ENCODE results near the gene PCDHGA7. TPM values are rescaled to one million over a fixed set of nuclear protein-coding genes. Genes with fewer than 3 reads are reported as not detected.
"Not testable (repeated sequence)": the region's sequence is repeated elsewhere in the genome, so short reads cannot be mapped to it uniquely, and the experiment has no call there.

PCDHGA7 gene
- polyA plus RNA-seq, 1 donor, result 0.69 TPM

- no CpG with 5 or more reads among the region's 61 CpGs for WGBS (ENCODE audit: insufficient coverage, low lambda C conversion rate)
- no peak for DNase-seq
- peaks cover 49% of the 10 kb centered on the region for H3K27me3 ChIP-seq (ENCODE audit: control insufficient read depth, insufficient read depth, low read length)
- H3K4me3 ChIP-seq (ENCODE audit: low read length), result no peak overlapping the region
- H3K4me1 ChIP-seq (ENCODE audit: control insufficient read depth, insufficient read depth, low read length), result no peaks in the 10 kb centered on the region
- H3K36me3 ChIP-seq (ENCODE audit: control insufficient read depth, insufficient read depth, low read length), result no peaks in the 10 kb centered on the region
- H3K9me3 ChIP-seq (ENCODE audit: control insufficient read depth, low read depth, low read length), result peaks cover 46% of the 10 kb centered on the region
- no peak overlapping the region for H3K27ac ChIP-seq (ENCODE audit: low read length)
Measured at GRCh38 chr5:141399555-141400258, 17.2 kb downstream of the PCDHGA7 start.

DNA sequence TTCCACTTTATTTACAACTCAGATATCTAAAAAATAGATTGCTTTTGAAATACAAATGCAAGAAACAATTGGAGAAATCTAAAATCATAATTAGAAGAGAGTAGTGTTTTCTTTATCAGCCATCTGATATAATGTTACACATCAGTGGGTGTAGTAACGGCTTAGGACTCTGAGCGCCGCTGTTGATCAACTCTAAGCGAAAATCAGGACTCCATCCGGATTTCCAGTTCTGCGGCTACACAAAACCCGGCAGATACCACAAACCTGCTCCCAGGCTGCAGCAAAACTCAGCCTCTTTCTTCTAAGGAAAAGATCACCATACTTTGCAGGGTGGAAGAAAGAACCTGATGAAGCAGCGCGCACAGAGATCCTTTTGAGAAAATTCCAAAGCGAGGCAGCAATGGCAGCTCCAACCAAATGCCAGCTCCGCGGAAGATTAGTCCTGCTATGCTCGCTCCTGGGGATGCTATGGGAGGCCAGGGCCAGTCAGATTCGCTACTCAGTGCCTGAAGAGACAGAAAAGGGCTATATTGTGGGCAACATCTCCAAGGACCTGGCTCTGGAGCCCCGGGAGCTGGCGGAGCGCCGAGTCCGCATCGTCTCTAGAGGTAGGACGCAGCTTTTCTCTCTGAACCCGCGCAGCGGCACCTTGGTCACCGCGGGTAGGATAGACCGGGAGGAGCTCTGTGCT lies 20.2 kb downstream of the PCDHGA7 start, which contains the start of gene PCDHGA9:
Gene PCDHGA9 (plus strand): TSS at position 226 of the 691 bp plus-strand sequence. CDS start 175 bp downstream, at position 401.
- no CpG with 5 or more reads among the region's 27 CpGs for WGBS (ENCODE audit: insufficient coverage, low lambda C conversion rate)
- no peaks in the 10 kb centered on the region for H3K36me3 ChIP-seq (ENCODE audit: control insufficient read depth, insufficient read depth, low read length)
- H3K4me1 ChIP-seq (ENCODE audit: control insufficient read depth, insufficient read depth, low read length), result no peaks in the 10 kb centered on the region
- H3K4me3 ChIP-seq (ENCODE audit: low read length), result no peak within 1 kb of the TSS
- no peak for DNase-seq
- no peak within 1 kb of the TSS for H3K27ac ChIP-seq (ENCODE audit: low read length)
- H3K9me3 ChIP-seq (ENCODE audit: control insufficient read depth, low read depth, low read length), result peaks cover 41% of the 10 kb centered on the region
- peaks cover 53% of the 10 kb centered on the region for H3K27me3 ChIP-seq (ENCODE audit: control insufficient read depth, insufficient read depth, low read length)

DNA sequence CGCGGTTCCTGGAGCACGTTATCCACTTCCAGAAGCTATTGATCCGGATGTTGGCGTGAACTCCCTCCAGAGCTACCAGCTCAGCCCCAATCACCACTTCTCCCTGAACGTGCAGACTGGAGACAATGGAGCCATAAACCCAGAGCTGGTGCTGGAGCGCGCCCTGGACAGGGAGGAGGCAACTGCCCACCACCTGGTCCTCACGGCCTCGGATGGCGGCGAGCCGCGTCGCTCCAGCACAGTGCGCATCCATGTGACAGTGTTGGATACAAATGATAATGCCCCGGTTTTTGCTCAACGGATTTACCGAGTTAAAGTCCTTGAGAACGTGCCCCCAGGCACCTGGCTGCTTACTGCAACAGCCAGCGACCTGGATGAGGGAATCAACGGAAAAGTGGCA lies 20.8 kb downstream of the PCDHGA7 start:
- Histone ChIP-seq H3K4me1 (ENCODE audit: control insufficient read depth, insufficient read depth, low read length) (no peaks in the 10 kb centered on the region), H3K36me3 (ENCODE audit: control insufficient read depth, insufficient read depth, low read length) (no peaks in the 10 kb centered on the region), H3K27ac (ENCODE audit: low read length) (no peak overlapping the region), H3K4me3 (ENCODE audit: low read length) (no peak overlapping the region), H3K9me3 (ENCODE audit: control insufficient read depth, low read depth, low read length) (peaks cover 44% of the 10 kb centered on the region), H3K27me3 (ENCODE audit: control insufficient read depth, insufficient read depth, low read length) (peaks cover 57% of the 10 kb centered on the region)
- DNase-seq, result no peak
- no CpG with 5 or more reads among the region's 22 CpGs for WGBS (ENCODE audit: insufficient coverage, low lambda C conversion rate)

- H3K9me3 ChIP-seq (ENCODE audit: control insufficient read depth, low read depth, low read length), result peaks cover 49% of the 10 kb centered on the region
- DNase-seq, result peak in 1 of 2 donors; percentile 52
- H3K4me3 ChIP-seq (ENCODE audit: low read length), result peak within 1 kb of the TSS; percentile 27
- H3K4me1 ChIP-seq (ENCODE audit: control insufficient read depth, insufficient read depth, low read length); H3K27ac ChIP-seq (ENCODE audit: low read length); H3K36me3 ChIP-seq (ENCODE audit: control insufficient read depth, insufficient read depth, low read length): not testable (repeated sequence)
- H3K27me3 ChIP-seq (ENCODE audit: control insufficient read depth, insufficient read depth, low read length), result peaks cover 65% of the 10 kb centered on the region
- 17% methylated on average over 1 of the region's 51 CpGs for WGBS (ENCODE audit: insufficient coverage, low lambda C conversion rate)
Measured at GRCh38 chr5:141407790-141408505, 25.4 kb downstream of the PCDHGA7 start, which contains the start of gene PCDHGB6. PCDHGB6 (plus strand) TSS chr5:141408021; CDS start chr5:141408203, 182 bp downstream.

DNA sequence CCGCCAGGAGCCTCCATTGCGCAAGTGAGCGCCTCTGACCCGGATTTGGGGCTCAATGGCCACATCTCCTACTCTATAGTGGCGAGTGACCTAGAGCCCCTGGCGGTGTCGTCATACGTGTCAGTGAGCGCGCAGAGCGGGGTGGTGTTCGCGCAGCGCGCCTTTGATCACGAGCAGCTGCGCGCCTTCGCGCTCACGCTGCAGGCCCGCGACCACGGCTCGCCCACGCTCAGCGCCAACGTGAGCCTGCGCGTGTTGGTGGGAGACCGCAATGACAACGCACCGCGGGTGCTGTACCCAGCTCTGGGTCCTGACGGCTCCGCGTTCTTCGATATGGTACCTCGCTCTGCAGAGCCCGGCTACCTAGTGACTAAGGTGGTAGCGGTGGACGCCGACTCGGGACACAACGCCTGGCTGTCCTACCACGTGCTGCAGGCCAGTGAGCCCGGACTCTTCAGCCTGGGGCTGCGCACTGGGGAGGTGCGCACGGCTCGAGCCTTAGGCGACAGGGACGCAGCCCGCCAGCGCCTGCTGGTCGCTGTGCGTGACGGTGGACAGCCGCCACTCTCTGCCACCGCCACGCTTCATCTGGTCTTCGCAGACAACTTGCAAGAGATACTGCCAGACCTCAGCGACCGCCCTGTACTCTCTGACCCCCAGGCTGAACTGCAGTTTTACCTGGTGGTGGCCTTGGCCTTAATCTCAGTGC lies 27.2 kb downstream of the PCDHGA7 start:
- WGBS (ENCODE audit: insufficient coverage, low lambda C conversion rate), result no CpG with 5 or more reads among the region's 64 CpGs
- Histone ChIP-seq H3K9me3 (ENCODE audit: control insufficient read depth, low read depth, low read length) (peaks cover 45% of the 10 kb centered on the region), H3K36me3 (ENCODE audit: control insufficient read depth, insufficient read depth, low read length) (no peaks in the 10 kb centered on the region), H3K27ac (ENCODE audit: low read length) (no peak overlapping the region), H3K27me3 (ENCODE audit: control insufficient read depth, insufficient read depth, low read length) (peaks cover 63% of the 10 kb centered on the region), H3K4me1 (ENCODE audit: control insufficient read depth, insufficient read depth, low read length) (no peaks in the 10 kb centered on the region), H3K4me3 (ENCODE audit: low read length) (no peak overlapping the region)
- DNase-seq, result no peak

DNA sequence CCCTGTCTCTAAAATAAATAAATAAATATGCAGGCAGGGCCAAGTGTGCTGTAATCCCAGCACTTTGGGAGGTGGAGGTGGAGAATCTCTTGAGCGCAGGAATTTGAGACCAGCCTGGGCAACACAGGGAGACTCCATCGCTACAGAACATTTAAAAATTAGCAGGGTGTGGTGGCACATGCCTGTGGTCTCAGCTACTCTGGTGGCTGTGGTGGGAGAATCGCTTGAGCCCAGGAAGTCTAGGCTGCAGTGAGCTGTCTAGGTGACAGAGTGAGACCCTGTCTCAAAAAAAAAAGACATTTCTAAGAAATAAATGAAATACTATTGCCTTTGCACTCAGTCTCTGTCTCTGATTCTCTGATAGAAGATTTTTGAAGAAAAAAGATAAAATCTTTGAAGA lies 29.0 kb downstream of the PCDHGA7 start:
- peaks cover 50% of the 10 kb centered on the region for H3K9me3 ChIP-seq (ENCODE audit: control insufficient read depth, low read depth, low read length)
- no peaks in the 10 kb centered on the region for H3K4me1 ChIP-seq (ENCODE audit: control insufficient read depth, insufficient read depth, low read length)
- H3K27me3 ChIP-seq (ENCODE audit: control insufficient read depth, insufficient read depth, low read length), result peaks cover 66% of the 10 kb centered on the region
- H3K27ac ChIP-seq (ENCODE audit: low read length), result no peak overlapping the region
- no peaks in the 10 kb centered on the region for H3K36me3 ChIP-seq (ENCODE audit: control insufficient read depth, insufficient read depth, low read length)
- 70% methylated on average over 2 of the region's 3 CpGs for WGBS (ENCODE audit: insufficient coverage, low lambda C conversion rate)
- DNase-seq, result no peak
- no peak overlapping the region for H3K4me3 ChIP-seq (ENCODE audit: low read length)

DNA sequence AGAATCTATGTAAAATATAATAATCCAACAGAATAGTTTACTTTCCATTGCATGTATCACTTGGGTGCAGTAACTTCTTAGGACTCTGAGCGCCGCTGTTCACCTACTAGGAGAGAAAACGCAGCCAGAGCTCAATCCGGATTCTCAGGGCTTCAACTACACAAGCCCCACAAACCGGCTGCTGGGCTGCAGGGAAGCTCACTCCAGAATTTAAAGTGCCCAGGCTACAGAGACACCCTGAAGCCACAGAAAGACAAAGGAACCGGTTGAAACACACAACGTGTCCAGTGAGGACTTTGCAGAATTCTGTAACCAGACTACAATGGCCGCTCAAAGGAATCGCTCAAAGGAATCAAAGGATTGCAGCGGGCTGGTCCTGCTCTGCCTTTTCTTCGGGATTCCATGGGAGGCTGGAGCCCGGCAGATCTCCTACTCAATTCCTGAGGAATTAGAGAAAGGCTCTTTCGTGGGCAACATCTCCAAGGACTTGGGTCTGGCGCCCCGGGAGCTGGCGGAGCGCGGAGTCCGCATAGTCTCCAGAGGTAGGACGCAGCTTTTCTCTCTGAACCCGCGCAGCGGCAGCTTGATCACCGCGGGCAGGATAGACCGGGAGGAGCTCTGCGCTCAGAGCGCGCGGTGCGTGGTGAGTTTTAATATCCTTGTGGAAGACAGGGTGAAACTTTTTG lies 30.5 kb downstream of the PCDHGA7 start, which contains the start of gene PCDHGA10:
Gene PCDHGA10 (plus strand): TSS at position 134 of the 686 bp plus-strand sequence. CDS start 189 bp downstream, at position 323.
- no CpG with 5 or more reads among the region's 31 CpGs for WGBS (ENCODE audit: insufficient coverage, low lambda C conversion rate)
- peak in 1 of 2 donors; percentile 69 for DNase-seq
- Histone ChIP-seq H3K27me3 (ENCODE audit: control insufficient read depth, insufficient read depth, low read length) (peaks cover 68% of the 10 kb centered on the region), H3K36me3 (ENCODE audit: control insufficient read depth, insufficient read depth, low read length) (no peaks in the 10 kb centered on the region), H3K4me3 (ENCODE audit: low read length) (peak within 1 kb of the TSS; percentile 51), H3K9me3 (ENCODE audit: control insufficient read depth, low read depth, low read length) (peaks cover 52% of the 10 kb centered on the region), H3K27ac (ENCODE audit: low read length) (no peak within 1 kb of the TSS), H3K4me1 (ENCODE audit: control insufficient read depth, insufficient read depth, low read length) (no peaks in the 10 kb centered on the region)

DNA sequence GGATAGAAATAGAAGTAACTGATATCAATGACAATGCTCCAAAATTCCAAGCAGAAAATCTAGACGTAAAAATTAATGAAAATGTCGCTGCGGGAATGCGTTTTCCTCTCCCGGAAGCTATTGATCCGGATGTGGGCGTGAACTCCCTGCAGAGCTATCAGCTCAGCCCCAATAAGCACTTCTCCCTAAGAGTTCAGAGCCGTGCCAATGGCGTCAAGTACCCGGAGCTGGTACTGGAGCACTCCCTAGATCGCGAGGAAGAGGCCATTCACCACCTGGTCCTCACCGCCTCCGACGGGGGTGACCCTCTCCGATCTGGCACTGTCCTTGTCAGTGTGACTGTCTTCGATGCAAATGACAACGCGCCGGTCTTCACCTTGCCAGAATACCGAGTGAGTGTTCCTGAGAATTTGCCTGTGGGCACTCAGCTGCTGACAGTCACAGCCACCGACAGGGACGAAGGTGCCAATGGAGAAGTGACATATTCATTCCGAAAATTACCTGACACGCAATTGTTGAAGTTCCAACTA lies 31.1 kb downstream of the PCDHGA7 start:
- no CpG with 5 or more reads among the region's 25 CpGs for WGBS (ENCODE audit: insufficient coverage, low lambda C conversion rate)
- peaks cover 52% of the 10 kb centered on the region for H3K9me3 ChIP-seq (ENCODE audit: control insufficient read depth, low read depth, low read length)
- H3K27ac ChIP-seq (ENCODE audit: low read length), result no peak overlapping the region
- H3K4me3 ChIP-seq (ENCODE audit: low read length), result peak overlapping the region; percentile 51
- DNase-seq, result peak in 1 of 2 donors; percentile 22
- H3K4me1 ChIP-seq (ENCODE audit: control insufficient read depth, insufficient read depth, low read length), result no peaks in the 10 kb centered on the region
- H3K36me3 ChIP-seq (ENCODE audit: control insufficient read depth, insufficient read depth, low read length), result no peaks in the 10 kb centered on the region
- H3K27me3 ChIP-seq (ENCODE audit: control insufficient read depth, insufficient read depth, low read length), result peaks cover 69% of the 10 kb centered on the region

DNA sequence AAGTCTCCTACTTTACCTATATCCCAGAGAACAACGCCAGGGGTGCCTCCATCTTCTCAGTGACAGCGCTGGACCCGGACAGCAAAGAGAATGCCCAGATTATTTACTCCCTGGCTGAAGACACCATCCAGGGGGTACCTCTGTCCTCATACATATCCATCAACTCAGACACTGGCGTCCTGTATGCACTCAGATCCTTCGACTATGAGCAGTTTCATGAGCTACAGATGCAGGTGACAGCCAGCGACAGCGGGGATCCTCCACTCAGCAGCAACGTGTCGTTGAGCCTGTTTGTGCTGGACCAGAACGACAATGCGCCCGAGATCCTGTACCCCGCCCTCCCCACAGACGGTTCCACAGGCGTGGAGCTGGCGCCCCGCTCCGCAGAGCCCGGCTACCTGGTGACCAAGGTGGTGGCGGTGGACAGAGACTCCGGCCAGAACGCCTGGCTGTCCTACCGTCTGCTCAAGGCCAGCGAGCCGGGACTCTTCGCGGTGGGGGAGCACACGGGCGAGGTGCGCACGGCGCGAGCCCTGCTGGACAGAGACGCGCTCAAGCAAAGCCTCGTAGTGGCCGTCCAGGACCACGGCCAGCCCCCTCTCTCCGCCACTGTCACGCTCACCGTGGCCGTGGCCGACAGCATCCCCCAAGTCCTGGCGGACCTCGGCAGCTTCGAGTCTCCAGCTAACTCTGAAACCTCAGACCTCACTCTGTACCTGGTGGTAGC lies 32.2 kb downstream of the PCDHGA7 start:
- H3K27ac ChIP-seq (ENCODE audit: low read length); H3K4me3 ChIP-seq (ENCODE audit: low read length); DNase-seq; H3K36me3 ChIP-seq (ENCODE audit: control insufficient read depth, insufficient read depth, low read length); H3K4me1 ChIP-seq (ENCODE audit: control insufficient read depth, insufficient read depth, low read length): not testable (repeated sequence)
- WGBS (ENCODE audit: insufficient coverage, low lambda C conversion rate), result no CpG with 5 or more reads among the region's 46 CpGs
- Histone ChIP-seq H3K27me3 (ENCODE audit: control insufficient read depth, insufficient read depth, low read length) (peaks cover 69% of the 10 kb centered on the region), H3K9me3 (ENCODE audit: control insufficient read depth, low read depth, low read length) (peaks cover 51% of the 10 kb centered on the region)
